Measurements from ENCODE around the gene DCTPP1. TPM values are rescaled to one million over a fixed set of nuclear protein-coding genes. Genes with fewer than 3 reads are reported as not detected.

Gene DCTPP1
- polyA plus RNA-seq, 1 of the 3 experiments (the other 2 are of a cell fraction), result 79.2 TPM

DNA sequence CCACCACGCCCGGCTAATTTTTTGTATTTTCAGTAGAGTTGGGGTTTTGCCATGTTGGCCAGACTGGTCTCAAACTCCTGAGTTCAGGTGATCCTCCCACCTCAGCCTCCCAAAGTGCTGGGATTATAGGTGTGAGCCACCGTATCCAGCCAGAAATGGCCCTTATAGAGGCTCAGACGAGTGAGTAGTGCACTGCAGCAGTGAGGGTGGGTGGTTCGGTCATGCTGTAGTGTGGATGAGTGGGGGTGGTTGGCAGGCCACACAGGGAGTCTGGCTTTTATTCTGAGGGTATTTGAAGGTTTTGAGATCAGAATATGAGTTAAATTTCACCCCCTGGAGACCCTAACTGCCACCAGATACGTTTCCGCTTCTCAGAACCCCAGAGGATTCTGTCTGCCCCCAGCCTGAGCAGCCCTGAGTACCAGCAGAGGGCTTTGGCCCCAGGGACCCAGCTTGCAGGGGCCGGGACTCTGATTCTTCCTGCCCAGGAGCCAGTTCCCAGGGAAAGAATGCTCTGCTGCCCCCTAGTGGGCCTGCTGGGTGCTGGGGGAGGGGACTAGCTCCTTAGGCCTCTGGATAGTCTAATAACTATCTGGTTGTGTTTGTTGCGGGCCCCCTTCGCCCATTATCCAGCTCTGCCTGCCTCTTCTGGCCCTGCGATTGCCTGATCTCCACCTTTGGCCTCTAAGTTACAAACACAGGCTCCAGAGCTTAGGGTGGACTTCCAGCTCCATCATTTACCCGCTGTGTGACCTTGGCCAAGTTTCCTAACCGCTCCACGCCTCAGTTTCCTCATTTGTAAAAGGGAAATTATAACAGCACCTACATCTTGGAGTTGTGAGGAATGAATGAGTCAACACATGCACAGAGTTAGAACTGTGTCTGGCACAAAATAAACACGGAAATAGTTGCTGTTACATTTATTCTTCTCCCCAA is 20.4 kb downstream of the DCTPP1 start (continued):
- TF ChIP-seq FOXM1 (IDR thresholded peaks at IDR 0.05; ENCODE audit: low read depth) (no peak), FOSL2 (IDR thresholded peaks at IDR 0.05; ENCODE audit: borderline replicate concordance, low read depth) (no peak), MXI1 (IDR thresholded peaks at IDR 0.05; ENCODE audit: low read depth, low read length) (no peak), MEF2A (IDR thresholded peaks at IDR 0.05; ENCODE audit: borderline replicate concordance, low read depth) (no peak), NFIC (IDR thresholded peaks at IDR 0.05; ENCODE audit: borderline replicate concordance) (no peak), SIN3A (IDR thresholded peaks at IDR 0.05; ENCODE audit: borderline replicate concordance, low read depth, low read length) (peak; percentile 87; the same call in 1 of the 2 replicates), TCF12 (IDR thresholded peaks at IDR 0.05) (no peak; the same call in 1 of the 2 replicates), TAF1 (IDR thresholded peaks at IDR 0.05; ENCODE audit: borderline replicate concordance, low read depth, low read length) (peak; percentile 62; the same call in 1 of the 2 replicates), POLR2AphosphoS5 (IDR thresholded peaks at IDR 0.05; ENCODE audit: low read depth, low read length) (no peak), ELF1 (IDR thresholded peaks at IDR 0.05) (no peak), FOXJ3 (CRISPR knock-in tag; IDR thresholded peaks at IDR 0.05) (no peak), EP300 (IDR thresholded peaks at IDR 0.05; ENCODE audit: borderline replicate concordance in 1 of 2, low read depth in 1 of 2, low read length in 1 of 2) (no peak; a peak in 1 of 4 replicates), YY1 (IDR thresholded peaks at IDR 0.05; ENCODE audit: low read depth) (no peak), GABPA (IDR thresholded peaks at IDR 0.05; ENCODE audit: low read depth) (no peak), RFX5 (IDR thresholded peaks at IDR 0.05; ENCODE audit: low read length) (no peak)
- TF ChIP-seq, protein P1, sequence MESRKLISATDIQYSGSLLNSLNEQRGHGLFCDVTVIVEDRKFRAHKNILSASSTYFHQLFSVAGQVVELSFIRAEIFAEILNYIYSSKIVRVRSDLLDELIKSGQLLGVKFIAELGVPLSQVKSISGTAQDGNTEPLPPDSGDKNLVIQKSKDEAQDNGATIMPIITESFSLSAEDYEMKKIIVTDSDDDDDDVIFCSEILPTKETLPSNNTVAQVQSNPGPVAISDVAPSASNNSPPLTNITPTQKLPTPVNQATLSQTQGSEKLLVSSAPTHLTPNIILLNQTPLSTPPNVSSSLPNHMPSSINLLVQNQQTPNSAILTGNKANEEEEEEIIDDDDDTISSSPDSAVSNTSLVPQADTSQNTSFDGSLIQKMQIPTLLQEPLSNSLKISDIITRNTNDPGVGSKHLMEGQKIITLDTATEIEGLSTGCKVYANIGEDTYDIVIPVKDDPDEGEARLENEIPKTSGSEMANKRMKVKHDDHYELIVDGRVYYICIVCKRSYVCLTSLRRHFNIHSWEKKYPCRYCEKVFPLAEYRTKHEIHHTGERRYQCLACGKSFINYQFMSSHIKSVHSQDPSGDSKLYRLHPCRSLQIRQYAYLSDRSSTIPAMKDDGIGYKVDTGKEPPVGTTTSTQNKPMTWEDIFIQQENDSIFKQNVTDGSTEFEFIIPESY (IDR thresholded peaks at IDR 0.05; ENCODE audit: borderline replicate concordance, low read depth), result no peak
- TF ChIP-seq, protein P2, sequence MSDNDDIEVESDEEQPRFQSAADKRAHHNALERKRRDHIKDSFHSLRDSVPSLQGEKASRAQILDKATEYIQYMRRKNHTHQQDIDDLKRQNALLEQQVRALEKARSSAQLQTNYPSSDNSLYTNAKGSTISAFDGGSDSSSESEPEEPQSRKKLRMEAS (IDR thresholded peaks at IDR 0.05; ENCODE audit: low read depth), result no peak
- TF ChIP-seq, protein P3, sequence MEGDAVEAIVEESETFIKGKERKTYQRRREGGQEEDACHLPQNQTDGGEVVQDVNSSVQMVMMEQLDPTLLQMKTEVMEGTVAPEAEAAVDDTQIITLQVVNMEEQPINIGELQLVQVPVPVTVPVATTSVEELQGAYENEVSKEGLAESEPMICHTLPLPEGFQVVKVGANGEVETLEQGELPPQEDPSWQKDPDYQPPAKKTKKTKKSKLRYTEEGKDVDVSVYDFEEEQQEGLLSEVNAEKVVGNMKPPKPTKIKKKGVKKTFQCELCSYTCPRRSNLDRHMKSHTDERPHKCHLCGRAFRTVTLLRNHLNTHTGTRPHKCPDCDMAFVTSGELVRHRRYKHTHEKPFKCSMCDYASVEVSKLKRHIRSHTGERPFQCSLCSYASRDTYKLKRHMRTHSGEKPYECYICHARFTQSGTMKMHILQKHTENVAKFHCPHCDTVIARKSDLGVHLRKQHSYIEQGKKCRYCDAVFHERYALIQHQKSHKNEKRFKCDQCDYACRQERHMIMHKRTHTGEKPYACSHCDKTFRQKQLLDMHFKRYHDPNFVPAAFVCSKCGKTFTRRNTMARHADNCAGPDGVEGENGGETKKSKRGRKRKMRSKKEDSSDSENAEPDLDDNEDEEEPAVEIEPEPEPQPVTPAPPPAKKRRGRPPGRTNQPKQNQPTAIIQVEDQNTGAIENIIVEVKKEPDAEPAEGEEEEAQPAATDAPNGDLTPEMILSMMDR (IDR thresholded peaks at IDR 0.05), result peak; percentile 93
